Kidney epithelial cell (primary cell): ENCODE data around the gene HERC3. TPM values are rescaled to one million over a fixed set of nuclear protein-coding genes. Genes with fewer than 3 reads are reported as not detected.
A peak's percentile ranks its signal among the peaks of the same experiment; 100 is the strongest.

Experiments used
- DNase-seq: peaks from one replicate; pipeline ENCODE4 v3.0.0-alpha.2; 2010; ENCODE audit warnings: low read depth
- H3K27me3 ChIP-seq: 2 replicates; pipeline ENCODE4 v1.6.0; 2011; ENCODE audit warnings: low read length; ENCODE audit not compliant: control insufficient read depth, insufficient read depth
- H3K36me3 ChIP-seq: 2 replicates; pipeline ENCODE4 v1.5.1; 2011; ENCODE audit warnings: low read length; ENCODE audit not compliant: control insufficient read depth, insufficient read depth
- H3K4me3 ChIP-seq: 2 replicates; pipeline ENCODE4 v1.5.1; 2011; ENCODE audit warnings: low read depth, mild to moderate bottlenecking, control low read depth, low read length
- total RNA-seq: library from RNA; depleted of rRNA; stranded (reverse); fragments of >200 nt; gene quantifications from 2 replicates; pipeline ENCODE4 v1.2.3, GENCODE V29; 2015
- TF ChIP-seq, protein P1 (sequence below): IDR thresholded peaks from 2 replicates; pipeline ENCODE4 v1.5.1; 2011; ENCODE audit warnings: mild to moderate bottlenecking, moderate library complexity, low read length, control low read depth, inconsistent platforms; ENCODE audit not compliant: insufficient read depth, poor library complexity, severe bottlenecking

HERC3 gene
- total RNA-seq, 1 donor from 2014 or later, result 7.2 TPM

DNA sequence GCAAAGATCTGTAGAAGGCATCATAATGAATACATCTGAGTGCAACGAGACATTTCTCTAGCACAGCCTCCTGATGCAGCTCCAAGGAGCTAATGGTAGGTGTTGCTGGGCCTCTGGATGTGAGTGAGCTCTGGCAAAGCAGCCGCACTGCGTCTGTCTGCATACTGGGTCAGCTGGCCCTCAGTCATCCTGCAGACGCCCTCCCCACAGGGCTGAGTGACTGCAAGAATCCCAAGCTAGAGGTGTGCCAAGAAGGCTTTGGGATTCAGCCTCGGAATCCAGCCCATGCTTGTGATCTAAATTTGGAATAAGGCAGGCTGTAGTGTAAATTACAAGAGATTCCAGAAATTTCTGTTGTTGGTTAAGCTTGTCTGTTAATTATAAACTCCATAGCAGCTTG, 18.5 kb downstream of the HERC3 start:
- H3K27me3 ChIP-seq, result no peaks in the 10 kb centered on the region

GRCh38 chr4:88613417-88613875, 21.2 kb downstream of the HERC3 start:
- Histone ChIP-seq H3K36me3 (no peaks in the 10 kb centered on the region), H3K27me3 (no peaks in the 10 kb centered on the region), H3K4me3 (no peak overlapping the region)
- TF ChIP-seq, protein P1, sequence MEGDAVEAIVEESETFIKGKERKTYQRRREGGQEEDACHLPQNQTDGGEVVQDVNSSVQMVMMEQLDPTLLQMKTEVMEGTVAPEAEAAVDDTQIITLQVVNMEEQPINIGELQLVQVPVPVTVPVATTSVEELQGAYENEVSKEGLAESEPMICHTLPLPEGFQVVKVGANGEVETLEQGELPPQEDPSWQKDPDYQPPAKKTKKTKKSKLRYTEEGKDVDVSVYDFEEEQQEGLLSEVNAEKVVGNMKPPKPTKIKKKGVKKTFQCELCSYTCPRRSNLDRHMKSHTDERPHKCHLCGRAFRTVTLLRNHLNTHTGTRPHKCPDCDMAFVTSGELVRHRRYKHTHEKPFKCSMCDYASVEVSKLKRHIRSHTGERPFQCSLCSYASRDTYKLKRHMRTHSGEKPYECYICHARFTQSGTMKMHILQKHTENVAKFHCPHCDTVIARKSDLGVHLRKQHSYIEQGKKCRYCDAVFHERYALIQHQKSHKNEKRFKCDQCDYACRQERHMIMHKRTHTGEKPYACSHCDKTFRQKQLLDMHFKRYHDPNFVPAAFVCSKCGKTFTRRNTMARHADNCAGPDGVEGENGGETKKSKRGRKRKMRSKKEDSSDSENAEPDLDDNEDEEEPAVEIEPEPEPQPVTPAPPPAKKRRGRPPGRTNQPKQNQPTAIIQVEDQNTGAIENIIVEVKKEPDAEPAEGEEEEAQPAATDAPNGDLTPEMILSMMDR, result no peak
- DNase-seq, result no peak

More for the DNA sequence above, 18.5 kb downstream of the HERC3 start:
- TF ChIP-seq, protein P1, result no peak
- Histone ChIP-seq H3K36me3 (no peaks in the 10 kb centered on the region), H3K4me3 (no peak overlapping the region)
- peak; percentile 68 for DNase-seq

DNA sequence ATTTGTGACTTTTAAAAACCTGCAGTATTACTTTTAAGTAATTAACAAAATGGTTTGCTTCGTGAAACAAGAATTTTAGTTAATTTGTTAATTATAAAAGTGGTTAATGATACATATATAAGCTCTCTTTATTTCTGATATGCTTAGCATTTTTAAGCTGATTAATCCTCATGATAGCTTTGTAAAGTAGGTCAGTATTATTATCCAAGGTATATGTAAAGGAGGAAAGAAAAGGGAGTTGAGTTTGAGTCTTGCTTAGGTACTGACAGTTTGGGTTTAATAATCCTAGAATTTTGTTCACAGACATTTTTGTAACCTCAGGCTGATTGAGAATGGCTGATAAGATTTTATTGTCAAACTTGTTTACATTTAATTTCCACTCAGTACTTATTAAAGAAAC, 21.8 kb downstream of the HERC3 start:
- TF ChIP-seq, protein P1, result no peak
- Histone ChIP-seq H3K27me3 (no peaks in the 10 kb centered on the region), H3K36me3 (no peaks in the 10 kb centered on the region), H3K4me3 (no peak overlapping the region)
- DNase-seq, result no peak

- no peaks in the 10 kb centered on the region for H3K27me3 ChIP-seq
- H3K4me3 ChIP-seq, result no peak overlapping the region
- no peaks in the 10 kb centered on the region for H3K36me3 ChIP-seq
- TF ChIP-seq, protein P1, result no peak
- DNase-seq, result no peak
These were observed 24.2 kb downstream of the HERC3 start for GRCh38 chr4:88616275-88617150.

DNA sequence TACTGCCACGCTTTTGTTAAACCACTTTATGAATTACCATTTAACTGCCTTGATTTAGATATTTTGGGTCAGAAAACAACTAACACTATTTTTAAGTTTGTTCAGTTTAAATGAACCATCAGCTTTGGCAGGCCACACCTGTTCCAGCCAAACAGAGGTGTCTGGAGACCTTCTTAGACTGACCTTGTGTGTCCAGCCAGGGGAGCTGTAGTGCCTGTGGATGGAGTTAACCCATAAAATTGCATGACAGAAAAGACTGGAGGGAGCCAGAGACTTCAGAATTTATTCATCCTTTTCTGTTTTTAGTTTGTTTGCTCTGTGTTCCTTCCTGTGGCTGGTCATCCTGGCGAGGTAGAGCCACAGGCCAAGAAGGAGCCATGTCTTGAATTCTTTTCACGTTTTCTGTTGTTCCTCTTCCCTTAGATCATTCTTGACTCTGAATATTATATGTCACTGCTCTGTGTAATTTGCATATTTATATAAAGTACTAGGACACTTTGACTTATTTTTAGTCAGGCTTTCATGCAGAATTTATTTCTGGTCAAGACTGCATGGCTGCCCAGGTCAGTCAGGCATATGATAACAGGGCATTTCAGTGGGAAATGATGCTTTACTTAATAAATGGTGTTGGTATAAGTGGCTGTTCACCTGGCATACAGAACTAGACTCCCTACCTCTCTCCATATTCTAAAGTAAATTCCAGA, 26.7 kb downstream of the HERC3 start:
- no peaks in the 10 kb centered on the region for H3K36me3 ChIP-seq
- no peak overlapping the region for H3K4me3 ChIP-seq
- TF ChIP-seq, protein P1, result no peak
- DNase-seq, result no peak
- H3K27me3 ChIP-seq, result no peaks in the 10 kb centered on the region
